HepG2 (cell line): ENCODE measurements around the gene C12orf43. TPM values are rescaled to one million over a fixed set of nuclear protein-coding genes. Genes with fewer than 3 reads are reported as not detected.
A peak's percentile ranks its signal among the peaks of the same experiment; 100 is the strongest.

ENCODE experiments used
- AKNA ChIP-seq: sonication (generic); formaldehyde crosslinking; IDR thresholded peaks from 2 replicates; pipeline ENCODE4 v1.4.0; 2020; ENCODE audit warnings: missing genetic modification reagents, borderline replicate concordance
- ASH2L ChIP-seq: fragments of 300-600, 200-600 bp; sonication (generic); IDR thresholded peaks from 2 replicates; pipeline ENCODE4 v1.7.0; 2017; ENCODE audit warnings: low read depth, mild to moderate bottlenecking, moderate library complexity, mixed read lengths, low read length; ENCODE audit not compliant: insufficient read length
- BCL3 ChIP-seq: sonication (generic); formaldehyde crosslinking; IDR thresholded peaks from 2 replicates; pipeline ENCODE4 v1.5.1; 2020; ENCODE audit warnings: mild to moderate bottlenecking, missing genetic modification reagents, moderate library complexity
- CSRNP2 ChIP-seq: sonication (generic); formaldehyde crosslinking; conservative IDR thresholded peaks from 2 replicates; pipeline ENCODE4 v1.8.0; 2022; ENCODE audit warnings: low read depth, missing genetic modification reagents
- ELF3 ChIP-seq: IDR thresholded peaks from 2 replicates; pipeline ENCODE4 v1.6.1; 2016; ENCODE audit warnings: missing genetic modification reagents, missing compliant biosample characterization
- ISX ChIP-seq: sonication (generic); formaldehyde crosslinking; conservative IDR thresholded peaks from 2 replicates; pipeline ENCODE4 v1.5.0; 2020; ENCODE audit warnings: missing genetic modification reagents
- NR2F6 ChIP-seq, 2 experiments: IDR thresholded peaks; 2 replicates each; pipeline ENCODE4 v1.6.1; 2016; ENCODE audit warnings: antibody characterized with exemption in 1 of 2, mild to moderate bottlenecking in 1 of 2
- RXRA ChIP-seq: sonication (generic); formaldehyde crosslinking; IDR thresholded peaks from 2 replicates; pipeline ENCODE4 v1.5.1; 2020; ENCODE audit warnings: missing genetic modification reagents
- ZFP1 ChIP-seq: IDR thresholded peaks from 2 replicates; pipeline ENCODE4 v1.6.1; 2016
- ZNF124 ChIP-seq: sonication (generic); formaldehyde crosslinking; IDR thresholded peaks from 2 replicates; pipeline ENCODE4 v1.4.0; 2020; ENCODE audit warnings: missing genetic modification reagents
- ZNF180 ChIP-seq: sonication (generic); formaldehyde crosslinking; IDR thresholded peaks from 2 replicates; pipeline ENCODE4 v1.4.0; 2020; ENCODE audit warnings: low read depth, missing genetic modification reagents, borderline replicate concordance
- ZNF350 ChIP-seq: sonication (generic); formaldehyde crosslinking; IDR thresholded peaks from 2 replicates; pipeline ENCODE4 v1.4.0; 2020; ENCODE audit warnings: mild to moderate bottlenecking, low read depth, missing genetic modification reagents, borderline replicate concordance
- ZNF414 ChIP-seq: sonication (generic); formaldehyde crosslinking; IDR thresholded peaks from 2 replicates; pipeline ENCODE4 v1.5.0; 2020; ENCODE audit warnings: missing genetic modification reagents
- ZNF460 ChIP-seq: sonication (generic); formaldehyde crosslinking; IDR thresholded peaks from 2 replicates; pipeline ENCODE4 v1.5.1; 2020; ENCODE audit warnings: missing genetic modification reagents, mild to moderate bottlenecking, borderline replicate concordance
- ZNF546 ChIP-seq: sonication (generic); formaldehyde crosslinking; conservative IDR thresholded peaks from 2 replicates; pipeline ENCODE4 v1.8.1; 2023; ENCODE audit warnings: mild to moderate bottlenecking, missing genetic modification reagents
- ZNF607 ChIP-seq: sonication (generic); formaldehyde crosslinking; IDR thresholded peaks from 2 replicates; pipeline ENCODE4 v1.5.1; 2020; ENCODE audit warnings: missing genetic modification reagents, mild to moderate bottlenecking, borderline replicate concordance
- ZNF709 ChIP-seq: sonication (generic); formaldehyde crosslinking; IDR thresholded peaks from 2 replicates; pipeline ENCODE4 v1.5.0; 2020; ENCODE audit warnings: mild to moderate bottlenecking, missing genetic modification reagents
- ZNF75D ChIP-seq: sonication (generic); formaldehyde crosslinking; IDR thresholded peaks from 2 replicates; pipeline ENCODE4 v1.8.1; 2023; ENCODE audit warnings: missing genetic modification reagents, mild to moderate bottlenecking, borderline replicate concordance
- ZNF772 ChIP-seq: sonication (generic); formaldehyde crosslinking; IDR thresholded peaks from 2 replicates; pipeline ENCODE4 v1.5.0; 2020; ENCODE audit warnings: mild to moderate bottlenecking, missing genetic modification reagents
- ZSCAN5A ChIP-seq: sonication (generic); formaldehyde crosslinking; IDR thresholded peaks from 2 replicates; pipeline ENCODE4 v1.8.0; 2022; ENCODE audit warnings: mild to moderate bottlenecking, missing genetic modification reagents, borderline replicate concordance
- polyA plus RNA-seq, 8 experiments: library from polyadenylated mRNA; depleted of rRNA in 3 of 8; stranded (reverse) in 7 of 8; unstranded in 1 of 8; fragments of >200 nt; fragmentation: Illumina TruSeq in 4 of 8; extraction: Trizol in 4 of 8; gene quantifications; 2 replicates each; pipeline versions ENCODE4 v1.2.1 to v1.2.3, GENCODE V29; 2011 to 2016; ENCODE audit warnings: low read depth in 4 of 8, missing spikeins in 1 of 8, mixed read lengths in 1 of 8; ENCODE audit not compliant: insufficient read depth in 1 of 8
- total RNA-seq, 5 experiments: library from RNA; depleted of rRNA; stranded (reverse); fragments of >200 nt; fragmentation: Illumina TruSeq; extraction: Trizol; gene quantifications; 2 replicates each; pipeline ENCODE4 v1.2.3, GENCODE V29; 2016; ENCODE audit warnings: low read depth in 1 of 5

C12orf43 gene
- total and polyA plus RNA-seq, 2 of the 13 experiments (the other 11 are each of a cell fraction or from before 2014, with no cell fraction given), result 7.9 to 11.1 TPM

- TF ChIP-seq ZNF607 (CRISPR knock-in tag) (no peak), ZSCAN5A (CRISPR knock-in tag) (peak; percentile 33; the same call in 1 of the 2 replicates), BCL3 (CRISPR knock-in tag) (no peak), CSRNP2 (CRISPR knock-in tag) (no peak), NR2F6 (IDR thresholded peaks at IDR 0.05) (peak; percentile 16), NR2F6 (CRISPR knock-in tag; IDR thresholded peaks at IDR 0.05) (peak; percentile 24; the same call in 1 of the 2 replicates), ZFP1 (CRISPR knock-in tag) (no peak), ZNF124 (CRISPR knock-in tag) (no peak), ZNF460 (CRISPR knock-in tag) (no peak), ZNF350 (CRISPR knock-in tag) (0 out of 2 replicates have a peak, but pooled peaks have one; percentile 17), ISX (CRISPR knock-in tag) (no peak), ZNF180 (CRISPR knock-in tag) (no peak), ZNF772 (CRISPR knock-in tag) (no peak), ZNF546 (CRISPR knock-in tag) (no peak), ASH2L (peak; percentile 59), ZNF75D (no peak), ZNF709 (CRISPR knock-in tag) (peak; percentile 79; the same call in 1 of the 2 replicates), ZNF414 (CRISPR knock-in tag) (no peak), RXRA (CRISPR knock-in tag) (no peak; the same call in 1 of the 2 replicates), ELF3 (CRISPR knock-in tag) (0 out of 2 replicates have a peak, but pooled peaks have one; percentile 42), AKNA (CRISPR knock-in tag) (no peak)
Measured at GRCh38 chr12:120984351-120984898, 31.9 kb downstream of the C12orf43 start (continued).
